GM12891 (cell line): ENCODE measurements around the gene NCKAP5.

ENCODE experiments used
- POLR2A ChIP-seq: IDR thresholded peaks from 2 replicates; pipeline ENCODE4 v1.6.1; 2011; ENCODE audit warnings: low read depth, low read length, control low read depth
- POLR2AphosphoS5 ChIP-seq: IDR thresholded peaks from 2 replicates; pipeline ENCODE4 v1.6.1; 2011; ENCODE audit warnings: low read depth, low read length, control low read depth

DNA sequence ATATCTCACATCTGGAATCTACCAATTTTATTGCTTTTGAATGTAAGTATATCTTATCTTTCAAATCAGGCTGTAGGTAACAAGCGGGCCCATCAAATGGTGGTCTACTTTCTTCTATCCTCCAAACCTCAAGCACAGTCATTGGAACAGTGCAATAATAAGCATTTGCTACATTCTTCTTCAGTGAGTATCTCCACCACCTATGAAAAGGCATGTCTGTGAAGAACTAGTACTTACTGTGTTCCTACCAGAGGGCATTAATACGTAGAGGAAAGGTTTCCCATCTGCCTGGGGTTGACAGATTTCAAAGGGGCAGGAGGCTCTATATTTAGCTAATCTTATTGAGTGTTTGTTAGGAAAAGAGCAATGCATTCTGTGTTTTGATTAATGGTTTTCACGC lies 411.1 kb downstream of the NCKAP5 start:
- TF ChIP-seq POLR2A = no peak
- no peak for TF ChIP-seq POLR2AphosphoS5
